Neural cell (in vitro differentiated cells): ENCODE results near the gene DNAJA3.

Source experiments
- EP300 ChIP-seq: fragments of 450-650 bp; conservative IDR thresholded peaks from 2 replicates; pipeline ENCODE4 v1.6.1; 2014; ENCODE audit warnings: antibody characterized with exemption, mild to moderate bottlenecking, moderate library complexity; ENCODE audit not compliant: poor library complexity, severe bottlenecking
- POLR2AphosphoS5 ChIP-seq: IDR thresholded peaks from 2 replicates; pipeline ENCODE4 v1.6.1; 2012
- RAD21 ChIP-seq: fragments of 450-650 bp; conservative IDR thresholded peaks from 2 replicates; pipeline ENCODE4 v1.6.1; 2014; ENCODE audit warnings: antibody characterized with exemption, mild to moderate bottlenecking, moderate library complexity
- REST ChIP-seq: IDR thresholded peaks from 2 replicates; pipeline ENCODE4 v1.6.1; 2012; ENCODE audit warnings: borderline replicate concordance
- SMC3 ChIP-seq: fragments of 450-650 bp; conservative IDR thresholded peaks from 2 replicates; pipeline ENCODE4 v1.6.1; 2014; ENCODE audit warnings: antibody characterized with exemption, mild to moderate bottlenecking, moderate library complexity; ENCODE audit not compliant: poor library complexity
- TAF1 ChIP-seq: IDR thresholded peaks from 2 replicates; pipeline ENCODE4 v1.6.1; 2012; ENCODE audit warnings: low read depth
- TF ChIP-seq, protein P1 (sequence below): fragments of 450-650 bp; IDR thresholded peaks from 2 replicates; pipeline ENCODE4 v1.5.1; 2014; ENCODE audit warnings: antibody characterized with exemption, mild to moderate bottlenecking, moderate library complexity; ENCODE audit not compliant: poor library complexity, severe bottlenecking

DNA sequence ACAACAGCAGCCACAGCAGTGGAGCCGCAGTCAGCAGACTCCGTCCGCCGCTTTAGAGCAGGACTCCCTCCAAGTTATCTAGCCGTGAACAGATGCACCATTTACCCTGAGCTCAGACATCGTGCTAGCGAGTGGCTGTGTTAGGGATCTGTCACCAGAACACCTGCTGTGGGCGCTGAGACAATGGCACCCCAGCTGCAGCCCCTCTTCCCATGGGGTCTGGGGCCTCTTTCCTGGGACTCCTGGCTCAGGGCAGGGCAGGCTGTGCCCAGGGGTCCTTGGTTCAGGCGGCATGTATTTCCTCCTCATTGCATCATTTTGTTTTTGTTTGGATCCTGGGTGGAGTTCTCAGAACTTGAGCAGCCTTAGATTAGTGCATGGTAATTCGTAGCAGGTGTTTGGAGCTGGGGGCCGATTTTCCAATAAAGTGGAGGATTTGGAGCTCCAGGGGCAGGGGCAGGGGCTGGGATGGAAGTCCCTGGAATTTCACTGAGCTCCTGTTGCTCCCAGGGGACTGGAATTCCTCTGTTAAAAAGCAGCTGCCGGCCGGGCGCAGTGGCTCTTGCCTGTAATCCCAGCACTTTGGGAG is 25.4 kb downstream of the DNAJA3 start:
- TF ChIP-seq, protein P1, sequence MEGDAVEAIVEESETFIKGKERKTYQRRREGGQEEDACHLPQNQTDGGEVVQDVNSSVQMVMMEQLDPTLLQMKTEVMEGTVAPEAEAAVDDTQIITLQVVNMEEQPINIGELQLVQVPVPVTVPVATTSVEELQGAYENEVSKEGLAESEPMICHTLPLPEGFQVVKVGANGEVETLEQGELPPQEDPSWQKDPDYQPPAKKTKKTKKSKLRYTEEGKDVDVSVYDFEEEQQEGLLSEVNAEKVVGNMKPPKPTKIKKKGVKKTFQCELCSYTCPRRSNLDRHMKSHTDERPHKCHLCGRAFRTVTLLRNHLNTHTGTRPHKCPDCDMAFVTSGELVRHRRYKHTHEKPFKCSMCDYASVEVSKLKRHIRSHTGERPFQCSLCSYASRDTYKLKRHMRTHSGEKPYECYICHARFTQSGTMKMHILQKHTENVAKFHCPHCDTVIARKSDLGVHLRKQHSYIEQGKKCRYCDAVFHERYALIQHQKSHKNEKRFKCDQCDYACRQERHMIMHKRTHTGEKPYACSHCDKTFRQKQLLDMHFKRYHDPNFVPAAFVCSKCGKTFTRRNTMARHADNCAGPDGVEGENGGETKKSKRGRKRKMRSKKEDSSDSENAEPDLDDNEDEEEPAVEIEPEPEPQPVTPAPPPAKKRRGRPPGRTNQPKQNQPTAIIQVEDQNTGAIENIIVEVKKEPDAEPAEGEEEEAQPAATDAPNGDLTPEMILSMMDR, result no peak
- TF ChIP-seq POLR2AphosphoS5, result no peak
- no peak for TF ChIP-seq REST
- TF ChIP-seq TAF1, result no peak
- TF ChIP-seq RAD21, result no peak
- no peak for TF ChIP-seq SMC3
- no peak for TF ChIP-seq EP300
